DMS79 treated with DMSO at 0.1 percent for 48 hours (cell line): ENCODE data around the gene MMP28.
"Not testable (repeated sequence)": the region's sequence is repeated elsewhere in the genome, so short reads cannot be mapped to it uniquely, and the experiment has no call there.

Experiments
- DNase-seq: peaks from one replicate; lab custom pipeline; 2025; lab: John Stamatoyannopoulos, UW

Gene MMP28

DNA sequence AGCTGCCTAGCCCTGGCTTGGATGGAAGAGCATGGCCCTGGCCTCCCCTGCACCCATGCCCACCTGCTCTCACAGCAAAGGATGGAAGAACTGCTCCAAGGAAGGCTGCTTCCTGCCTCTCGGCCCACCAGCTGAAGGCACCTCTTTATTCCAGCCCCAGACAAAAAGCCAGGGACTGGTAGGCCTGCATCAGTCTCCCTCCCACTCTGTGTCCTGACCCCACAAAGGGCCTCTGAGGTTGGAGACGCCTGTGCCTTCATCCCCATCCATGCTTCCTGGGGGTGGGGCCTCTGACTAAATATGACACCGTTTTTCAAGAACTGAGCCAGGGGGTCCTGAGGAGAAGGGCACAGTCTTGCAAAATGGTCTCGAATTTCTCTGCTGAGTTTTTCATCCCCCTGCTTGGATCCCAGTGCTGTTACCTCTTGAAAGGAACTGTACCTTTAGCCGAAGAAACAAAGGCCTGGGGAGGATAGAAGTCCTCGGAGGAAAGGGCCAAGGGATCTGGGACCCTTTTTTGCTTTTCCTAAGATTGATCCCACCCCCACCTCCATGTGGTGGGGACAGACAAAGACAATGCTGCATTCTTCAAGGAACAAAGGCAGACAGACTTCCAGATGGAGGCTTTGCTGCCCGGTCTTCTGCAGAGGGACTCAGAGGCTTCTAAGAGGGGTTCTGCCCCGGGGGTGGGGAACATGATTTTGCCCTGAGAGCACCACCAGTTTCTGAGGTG is 29.5 kb downstream of the MMP28 start:
- DNase-seq = no peak

DNA sequence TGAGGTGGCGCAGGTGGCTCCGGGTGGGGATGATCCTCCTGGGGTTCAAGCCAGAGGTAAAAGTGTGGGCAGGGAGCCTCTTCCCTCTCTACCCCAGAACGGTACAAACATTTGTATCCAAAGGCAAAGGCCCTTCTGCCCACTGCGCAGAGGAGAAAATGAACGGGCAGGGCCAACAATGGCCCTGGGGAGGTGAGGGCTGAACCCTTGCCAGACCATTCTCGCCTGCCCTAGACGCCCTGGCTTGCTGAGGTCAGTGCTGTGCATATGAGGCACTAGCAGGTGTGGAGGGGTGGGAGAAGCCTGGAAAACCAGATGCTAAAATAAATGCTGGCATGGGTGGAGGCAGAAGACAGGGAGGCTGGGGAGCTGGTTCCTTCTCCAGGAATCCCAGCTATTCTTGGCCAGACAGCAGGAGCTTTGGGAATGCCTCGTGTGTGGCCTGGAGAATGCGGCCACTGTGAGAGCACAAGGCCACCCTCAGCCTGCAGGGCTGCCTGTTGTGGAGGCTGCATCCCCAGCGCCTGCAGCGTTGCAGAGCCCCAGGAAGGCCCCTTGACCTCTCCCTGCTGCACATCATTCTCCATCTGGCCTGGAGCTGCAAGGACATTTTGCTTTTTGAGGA is 30.2 kb downstream of the MMP28 start:
- no peak for DNase-seq

DNA sequence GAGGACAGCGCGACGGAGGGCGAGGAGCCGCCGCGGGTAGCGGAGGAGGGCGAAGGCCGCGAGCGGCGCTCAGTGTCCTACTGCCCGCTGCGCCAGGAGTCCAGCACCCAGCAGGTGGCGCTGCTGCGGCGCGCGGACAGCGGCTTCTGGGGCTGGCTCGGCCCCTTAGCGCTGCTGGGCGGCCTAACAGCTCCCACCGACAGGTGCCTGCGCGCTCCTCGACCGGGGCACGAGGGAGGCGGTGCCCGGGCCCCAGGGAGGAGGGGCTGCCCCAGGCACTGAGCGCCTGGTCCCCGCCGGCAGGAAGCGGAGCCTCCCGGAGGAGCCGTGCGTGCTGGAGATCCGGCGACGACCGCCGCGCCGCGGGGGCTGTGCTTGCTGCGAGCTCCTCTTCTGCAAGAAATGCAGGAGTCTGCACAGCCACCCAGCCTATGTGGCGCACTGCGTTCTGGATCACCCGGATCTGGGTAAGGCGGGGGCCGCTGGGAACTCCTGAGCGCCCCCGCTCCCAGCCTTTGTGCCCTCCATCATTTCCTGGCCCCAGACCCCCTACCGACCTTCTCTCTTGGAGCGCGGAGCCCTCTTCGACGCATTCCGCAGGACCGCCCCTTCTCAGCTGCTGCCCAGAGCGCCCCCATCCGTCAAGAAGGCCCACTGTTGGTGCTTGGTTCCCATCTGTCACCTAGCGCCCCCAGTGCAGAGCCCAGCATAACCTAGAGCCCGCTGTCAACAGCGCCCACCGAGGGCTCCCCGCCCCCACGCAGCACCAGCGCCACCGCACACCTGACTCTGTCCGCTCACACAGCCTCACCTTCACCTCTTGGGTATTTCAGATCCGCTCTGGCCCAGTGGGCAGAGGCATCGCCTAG is 31.1 kb downstream of the MMP28 start:
- peak; percentile 75 for DNase-seq

DNA sequence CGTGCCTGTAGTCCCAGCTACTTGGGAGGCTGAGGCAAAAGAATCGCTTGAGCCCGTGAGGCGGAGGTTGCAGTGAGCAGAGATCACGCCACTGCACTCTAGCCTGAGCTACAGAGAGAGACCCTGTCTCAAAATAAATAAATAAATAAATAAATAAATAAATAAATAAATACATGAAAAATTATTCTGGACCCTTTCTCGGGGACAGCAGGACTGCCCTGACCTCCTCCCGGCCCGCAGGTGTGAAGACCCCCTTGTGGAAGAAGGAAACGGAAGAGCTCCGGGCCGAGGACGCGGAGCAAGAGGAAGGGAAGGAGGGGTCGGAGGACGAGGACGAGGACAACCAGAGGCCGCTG is 31.7 kb downstream of the MMP28 start:
- no peak for DNase-seq

DNA sequence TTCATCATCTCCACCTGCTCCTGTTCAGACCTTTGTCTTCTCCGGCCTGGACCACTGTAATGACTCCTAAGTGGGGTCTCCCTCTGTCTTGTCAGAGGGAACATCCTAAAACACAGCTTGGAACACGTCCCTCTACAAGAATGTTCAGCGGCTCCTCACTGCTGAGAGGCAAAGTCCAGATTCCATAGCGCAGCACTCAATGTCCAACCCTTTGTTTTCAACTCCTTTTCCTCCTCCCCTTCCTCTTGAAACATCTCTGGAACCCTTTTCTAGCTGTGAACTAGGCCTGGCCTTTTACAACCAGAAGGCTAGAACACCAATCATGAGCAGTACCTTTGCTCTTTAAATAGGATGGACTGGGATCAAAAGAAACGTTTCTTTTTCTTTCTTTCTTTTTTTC is 33.8 kb downstream of the MMP28 start:
- DNase-seq = no peak

DNA sequence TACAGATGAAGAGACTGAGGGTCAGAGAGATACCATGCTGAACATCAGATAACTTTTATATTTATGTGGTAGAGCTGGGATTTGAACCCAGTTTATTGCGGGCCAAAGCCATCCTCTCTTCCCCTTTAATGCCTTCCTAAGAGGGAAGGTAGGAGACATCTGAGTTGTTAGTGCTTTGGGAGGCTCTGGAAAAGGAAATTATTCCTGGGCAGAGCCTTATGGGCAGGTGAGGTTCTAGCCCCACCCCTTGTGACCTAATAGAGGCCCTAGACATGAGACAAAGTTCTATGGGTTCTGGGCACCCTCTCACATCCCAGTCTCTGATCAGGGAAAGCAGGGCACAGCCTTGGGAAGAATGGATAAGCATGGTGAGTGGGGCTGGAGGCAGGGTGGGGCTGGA is 34.9 kb downstream of the MMP28 start, which contains the start of gene C17orf50:
Gene C17orf50 (plus strand): TSS at position 301 of the 400 bp plus-strand sequence. CDS start 55 bp downstream, at position 356.
- DNase-seq = no peak

DNA sequence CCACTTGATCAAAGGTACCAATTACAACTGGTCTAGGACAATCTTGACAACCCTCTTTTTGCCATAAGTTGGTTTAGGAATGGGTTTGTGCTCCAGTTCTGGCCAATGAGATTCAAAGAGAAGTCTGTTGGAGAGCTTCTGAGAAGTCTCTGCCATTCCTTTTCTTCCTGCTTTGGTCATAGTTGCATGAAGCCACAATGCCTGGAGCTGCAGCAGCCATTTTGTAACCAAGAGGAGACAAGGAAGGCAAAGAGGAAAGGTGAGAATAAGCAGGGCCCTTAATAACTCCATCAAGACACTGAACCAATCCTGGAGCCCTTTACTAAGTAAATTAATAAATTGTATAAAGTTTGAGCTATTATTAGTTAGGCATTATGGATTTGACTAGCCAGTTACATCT is 38.2 kb downstream of the MMP28 start:
- DNase-seq = no peak

DNA sequence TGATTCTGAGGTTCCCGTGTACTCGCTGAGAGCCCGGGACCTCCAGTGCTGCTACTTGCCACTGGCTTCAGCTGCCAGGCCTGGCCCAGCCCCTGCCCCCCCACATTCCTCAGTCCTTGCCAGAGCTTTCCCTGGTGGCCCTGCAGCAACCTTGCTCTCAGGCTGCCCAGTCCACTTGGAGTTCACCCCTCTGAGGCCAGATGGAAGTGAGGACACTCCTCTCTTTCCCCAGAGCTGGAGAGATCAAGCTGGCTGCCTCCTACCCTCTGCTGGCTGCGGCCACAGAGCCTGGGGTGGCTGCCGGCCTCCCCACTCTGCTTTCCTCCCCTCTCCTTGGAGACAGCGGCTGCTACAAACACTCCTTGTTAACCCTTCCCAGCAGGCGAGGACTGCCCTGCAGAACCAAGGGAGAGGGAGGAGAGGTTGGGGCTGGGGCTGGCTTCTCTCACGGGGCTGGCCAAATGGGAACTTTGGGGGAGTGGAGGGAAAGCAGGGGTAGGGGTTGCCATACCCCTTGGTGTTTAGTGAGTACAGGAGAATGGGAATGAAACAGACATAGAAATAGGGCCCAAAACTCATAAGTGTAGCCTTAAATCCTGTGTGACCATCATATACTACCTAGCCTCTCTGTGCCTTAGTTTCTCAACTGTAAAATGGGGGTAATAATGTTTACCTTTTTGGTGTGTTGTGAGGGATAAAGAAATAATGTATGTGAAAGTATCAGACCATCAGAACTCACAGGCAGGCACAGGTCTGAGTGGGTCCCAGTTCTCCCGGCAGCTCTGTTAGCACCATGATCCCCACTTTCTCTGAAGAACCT is 42.3 kb downstream of the MMP28 start, which contains the start of gene GAS2L2:
Gene GAS2L2 (minus strand): TSS at position 295 of the 820 bp plus-strand sequence. CDS start 389 bp downstream, outside the sequence.
- DNase-seq = no peak

DNA sequence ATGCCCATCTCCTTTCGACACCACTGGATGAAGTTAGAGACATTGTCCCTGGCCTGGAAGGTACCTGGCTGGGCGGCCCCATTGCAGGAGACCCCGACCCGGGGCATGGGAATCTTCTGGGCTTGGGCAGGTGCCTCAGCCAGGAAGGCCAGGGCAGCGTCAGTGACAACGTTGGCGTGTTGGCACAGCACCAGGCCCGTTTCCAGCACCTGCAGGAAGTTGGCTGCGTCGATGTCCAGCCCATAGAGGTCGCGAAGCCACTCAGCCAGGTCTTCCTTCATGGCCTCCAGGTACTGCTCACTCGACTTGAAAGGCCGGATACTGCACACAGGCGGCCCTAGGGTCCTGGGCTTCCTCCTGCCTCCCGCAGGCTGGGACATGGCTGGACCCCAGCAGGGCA is 43.0 kb downstream of the MMP28 start:
- DNase-seq = no peak

DNA sequence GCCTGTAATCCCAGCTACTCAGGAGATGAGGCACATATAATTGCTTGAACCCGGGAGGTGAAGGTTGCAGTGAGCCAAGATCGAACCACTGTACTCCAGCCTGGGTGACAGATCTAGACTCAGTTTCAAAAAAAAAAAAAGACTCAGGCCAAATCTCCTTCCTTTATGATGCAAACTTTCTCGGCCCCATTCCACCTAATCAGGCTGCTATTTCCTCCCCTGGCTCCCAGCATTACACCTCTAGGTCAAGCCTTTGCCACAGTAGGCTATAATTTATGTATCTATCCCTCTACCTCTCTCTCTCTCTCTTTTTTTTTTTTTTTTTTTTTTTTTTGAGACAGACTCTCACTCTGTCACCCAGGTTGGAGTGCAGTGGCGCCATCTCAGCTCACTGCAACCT is 43.9 kb downstream of the MMP28 start:
- not testable (repeated sequence) for DNase-seq

DNA sequence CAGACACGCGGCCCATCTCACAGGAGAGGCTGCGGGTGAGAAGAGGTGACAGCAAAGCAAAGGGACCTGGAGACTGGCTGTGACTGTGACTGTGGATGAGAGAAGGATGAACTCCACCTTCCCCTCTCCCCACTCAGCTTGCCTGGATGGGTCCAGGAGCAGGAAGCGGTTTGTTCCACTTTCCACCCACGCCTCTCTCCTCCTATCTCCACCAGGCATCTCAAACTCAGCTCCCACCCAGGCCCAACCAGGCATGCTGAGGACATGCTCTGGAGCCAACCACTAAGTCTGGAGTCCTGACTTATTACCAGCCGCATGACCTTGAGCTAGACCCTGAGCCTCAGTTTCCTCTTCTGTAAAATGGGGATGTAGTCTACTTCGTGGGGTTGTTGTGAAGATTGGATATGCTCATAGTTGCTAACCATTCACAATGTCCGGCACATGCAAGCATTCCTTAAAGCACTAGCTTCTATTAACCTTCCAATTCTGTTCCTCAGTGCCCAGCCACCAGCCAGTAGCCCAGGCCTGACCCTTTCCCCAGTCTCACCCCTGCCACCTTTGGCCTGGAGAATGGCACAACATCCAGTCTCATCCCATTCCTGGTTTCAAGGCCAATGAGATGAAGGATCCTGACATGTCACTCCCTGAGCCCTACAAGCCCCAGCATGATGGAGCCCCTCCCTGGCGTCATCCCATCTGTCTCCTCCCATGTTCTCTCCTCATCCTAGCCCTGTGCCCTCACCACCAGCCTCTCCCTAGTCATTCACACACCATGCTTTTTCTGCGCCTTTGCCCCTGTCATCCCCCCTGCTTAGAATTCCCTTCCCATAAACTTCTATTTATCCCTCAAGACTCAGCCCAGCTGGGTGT is 44.7 kb downstream of the MMP28 start:
- no peak for DNase-seq

DNA sequence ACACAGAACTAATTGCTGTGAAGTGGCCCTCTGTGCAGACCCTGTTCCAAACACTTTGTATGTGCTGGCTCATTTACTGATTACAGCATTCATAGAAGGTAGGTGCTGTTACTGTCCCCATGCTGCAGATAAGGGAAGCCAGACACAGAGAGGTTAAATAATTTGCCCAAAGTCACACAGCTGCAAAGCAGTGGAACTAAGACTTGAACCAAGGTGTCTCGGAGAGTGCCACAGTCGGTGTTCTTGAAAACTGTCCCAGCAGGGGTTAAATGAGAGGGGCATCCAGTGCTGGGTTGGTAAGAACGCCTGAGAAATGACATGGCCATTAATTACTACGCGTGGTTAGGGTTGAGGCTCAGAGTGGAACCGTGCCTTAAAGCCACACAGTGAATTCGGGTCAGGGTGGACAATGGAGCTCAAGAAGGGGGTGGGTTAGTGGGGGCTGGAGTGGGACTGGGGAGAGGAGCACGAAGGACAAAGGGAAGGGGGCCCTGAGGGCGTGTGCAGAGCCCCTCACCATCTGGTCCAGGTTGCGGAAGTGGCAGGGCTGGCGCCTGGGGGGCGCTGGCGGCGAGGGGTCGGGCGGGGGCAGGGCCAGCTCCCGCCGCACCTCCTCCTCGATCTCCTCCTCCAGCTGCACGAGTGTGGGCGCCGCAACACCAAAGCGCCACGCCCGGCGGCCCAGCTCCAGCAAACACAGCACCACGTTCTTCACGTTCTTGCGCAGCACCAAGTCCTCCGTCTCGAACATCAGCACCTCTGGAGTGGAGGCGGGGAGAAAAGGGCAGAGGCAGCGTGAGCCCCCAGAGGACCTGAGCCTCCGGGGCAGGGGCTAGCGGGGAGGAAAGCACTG is 45.7 kb downstream of the MMP28 start:
- DNase-seq = peak; percentile 20

DNA sequence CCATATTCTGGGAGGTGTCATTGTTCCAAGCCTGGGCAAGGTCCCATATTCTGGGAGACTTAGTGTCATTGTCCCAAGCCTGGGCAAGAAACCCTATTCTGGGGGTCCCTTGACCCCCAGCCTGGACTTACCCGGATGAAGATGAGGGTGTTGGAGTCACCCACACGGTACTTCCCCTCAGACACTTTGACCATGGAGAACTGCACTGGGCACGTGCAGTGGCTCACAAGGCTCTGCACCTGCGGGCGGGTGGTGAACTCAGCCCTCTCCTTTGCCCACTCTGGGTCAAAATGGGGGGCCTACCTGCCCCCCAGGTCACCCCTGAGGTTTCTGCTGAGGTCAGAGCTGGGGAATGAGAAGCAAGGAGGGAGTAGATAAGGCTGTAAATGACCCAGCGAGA is 46.5 kb downstream of the MMP28 start:
- no peak for DNase-seq

DNA sequence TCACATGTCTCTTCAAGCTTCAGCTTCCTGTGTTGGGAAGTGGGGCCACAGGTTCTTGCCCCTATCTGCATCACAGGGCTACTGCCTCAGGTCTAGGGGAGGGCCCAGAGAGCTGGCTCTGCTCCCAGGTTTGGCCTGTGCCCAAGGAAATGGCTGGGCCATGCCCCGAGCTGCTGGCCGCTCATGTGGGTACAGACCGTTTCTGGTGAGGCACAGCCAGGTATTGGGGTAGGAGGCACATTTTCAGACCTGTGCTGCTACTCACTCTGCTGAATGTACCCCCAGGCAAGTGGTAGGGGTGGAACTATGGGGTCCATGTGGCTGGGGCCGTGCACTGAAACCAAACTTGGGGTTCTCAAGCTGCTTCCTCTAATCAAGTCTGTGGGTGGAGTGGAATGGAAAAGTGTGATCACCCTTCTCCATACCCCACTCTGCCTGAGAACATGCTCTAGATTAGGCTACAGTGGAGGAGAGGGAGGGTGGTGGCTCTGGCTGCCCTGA is 47.0 kb downstream of the MMP28 start:
- DNase-seq = no peak

DNA sequence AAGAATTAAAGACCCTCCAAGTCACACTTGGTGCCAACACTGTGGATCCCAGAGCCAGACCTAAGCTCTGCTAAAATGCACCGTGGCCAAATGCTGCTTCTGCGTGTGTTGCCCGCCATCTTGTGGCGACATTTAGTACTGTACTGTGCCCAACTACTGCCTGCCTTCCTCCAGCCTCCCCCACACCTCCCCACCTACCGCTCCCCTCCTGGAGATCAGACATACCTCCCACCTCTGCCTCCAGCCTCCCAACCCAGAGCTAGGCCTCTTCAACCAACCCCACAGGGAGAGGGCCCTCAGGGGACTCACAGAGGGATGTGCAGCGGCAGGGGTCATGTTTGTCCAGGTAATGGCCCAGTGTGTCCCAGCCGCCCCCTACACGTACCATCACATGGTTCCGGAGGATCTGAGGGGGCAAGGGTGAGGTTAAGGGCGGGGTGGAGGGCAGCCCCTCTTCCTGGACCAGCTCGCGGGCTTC is 47.9 kb downstream of the MMP28 start:
- DNase-seq = peak; percentile 85

DNA sequence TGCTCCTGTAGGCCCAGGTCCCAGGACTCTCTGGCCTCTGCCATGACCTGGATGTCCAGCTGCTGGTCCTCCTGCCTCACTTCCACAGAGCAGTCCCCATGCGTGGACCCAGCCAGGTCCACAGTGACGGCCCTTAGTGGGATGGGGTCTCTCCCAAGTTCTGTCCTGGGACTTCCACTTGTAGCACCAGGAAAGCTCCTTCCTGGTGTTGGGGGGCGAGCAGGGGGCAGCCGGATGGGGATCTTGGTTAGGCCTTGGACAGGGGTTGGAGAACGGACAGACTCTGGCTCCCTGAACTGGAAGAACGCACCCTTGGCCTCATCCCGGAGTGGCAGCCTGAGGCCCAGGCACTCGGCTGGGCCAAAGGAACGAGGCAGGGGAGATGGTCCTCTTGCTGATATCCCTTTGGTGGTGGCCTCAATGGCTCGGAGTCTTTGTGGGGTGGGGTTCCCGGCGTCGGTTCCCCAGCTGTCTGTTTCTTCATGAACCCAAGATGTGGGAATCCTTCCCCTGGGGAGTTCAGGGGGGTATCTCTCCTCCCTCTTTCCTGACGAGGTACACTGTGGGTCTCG is 49.6 kb downstream of the MMP28 start:
- DNase-seq = no peak

DNA sequence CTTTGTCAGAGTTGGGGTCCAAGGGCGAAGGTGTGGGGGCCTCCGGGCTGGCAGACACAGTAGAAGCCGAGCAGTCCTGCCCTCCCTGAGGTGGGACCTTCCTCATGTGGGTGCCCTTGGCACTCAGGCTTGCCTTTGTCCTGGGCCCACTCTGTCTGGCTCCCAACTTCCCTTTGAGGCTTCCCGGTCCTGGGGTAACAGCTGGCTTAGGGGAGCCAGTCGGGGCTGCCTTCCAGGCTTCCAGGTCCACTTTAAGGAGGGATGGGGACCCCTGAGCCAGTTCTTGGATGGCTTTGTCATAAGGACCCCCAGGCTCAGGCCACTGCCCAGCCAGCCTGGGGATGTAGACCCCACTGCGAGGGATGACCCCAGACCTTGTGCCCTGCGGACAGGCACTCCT is 50.2 kb downstream of the MMP28 start:
- DNase-seq = no peak

DNA sequence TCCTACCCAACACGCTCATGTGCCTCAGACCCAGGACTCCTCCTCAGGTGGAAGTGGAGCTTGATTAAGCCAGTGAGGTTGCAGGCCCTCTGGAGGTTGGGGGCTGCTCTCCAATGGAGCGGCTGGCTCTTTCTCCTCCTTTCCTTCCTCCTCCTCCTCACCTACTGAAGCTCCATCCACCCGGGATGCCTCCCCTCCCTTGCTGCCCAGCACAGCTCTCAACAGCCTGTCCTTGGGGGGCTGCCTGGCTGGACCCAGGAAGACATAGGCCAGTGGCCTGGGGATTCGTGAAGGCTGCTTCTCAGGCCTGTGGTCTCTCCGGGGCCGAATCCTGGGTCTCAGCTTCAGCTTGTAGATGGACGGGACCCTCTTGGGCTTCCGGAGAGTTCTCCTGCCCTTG is 50.6 kb downstream of the MMP28 start:
- DNase-seq = no peak

DNA sequence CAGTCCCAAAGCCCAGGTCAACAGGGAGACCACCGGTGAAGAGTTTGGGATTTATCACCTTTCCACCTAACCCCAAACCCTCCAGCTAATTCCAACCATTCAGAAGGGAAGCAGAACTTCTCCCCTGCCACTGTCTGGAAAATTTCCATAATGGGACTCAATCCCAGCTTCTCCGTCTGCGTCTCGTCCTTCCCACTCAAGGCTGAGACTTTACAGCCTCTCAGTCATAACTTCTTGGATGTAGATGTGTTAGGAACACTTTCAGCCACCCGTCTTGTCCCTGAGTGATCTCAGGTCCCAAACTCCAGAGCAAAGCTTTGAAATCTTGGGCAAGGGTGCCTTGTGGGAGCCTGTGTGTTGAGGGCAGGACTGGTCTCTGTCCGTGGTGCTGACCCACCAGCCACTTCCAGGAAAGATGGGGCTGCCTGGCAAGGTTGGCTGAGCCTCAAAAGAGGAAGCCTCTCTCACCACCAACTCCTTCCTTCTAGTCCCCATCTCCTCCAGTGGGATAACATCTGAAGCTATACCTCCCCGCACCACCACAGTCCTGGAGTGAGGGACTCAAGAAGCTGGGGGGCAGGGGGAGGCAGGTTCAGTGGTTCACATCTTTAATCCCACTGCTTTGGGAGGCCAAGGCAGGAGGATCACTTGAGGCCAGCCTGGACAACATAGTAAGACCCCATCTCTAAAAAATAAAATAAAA is 51.7 kb downstream of the MMP28 start:
- no peak for DNase-seq
